ENCODE results near the gene RMI2.

The RMI2 gene

GRCh38 chr16:11384956-11385586, 39.8 kb downstream of the RMI2 start:
- no peak for DNase-seq (ENCODE audit: low spot score)

GRCh38 chr16:11386054-11386680, 40.9 kb downstream of the RMI2 start:
- no peak for DNase-seq (ENCODE audit: low spot score)

GRCh38 chr16:11386791-11387546, 41.7 kb downstream of the RMI2 start:
- no peak for DNase-seq (ENCODE audit: low spot score)

GRCh38 chr16:11389083-11389482, 43.8 kb downstream of the RMI2 start:
- DNase-seq (ENCODE audit: low spot score): no peak

- DNase-seq (ENCODE audit: low spot score): no peak
Measured at GRCh38 chr16:11389631-11390565, 44.6 kb downstream of the RMI2 start.

GRCh38 chr16:11390573-11391495, 45.6 kb downstream of the RMI2 start:
- no peak for DNase-seq (ENCODE audit: low spot score)

GRCh38 chr16:11391576-11391975, 46.3 kb downstream of the RMI2 start:
- no peak for DNase-seq (ENCODE audit: low spot score)

GRCh38 chr16:11392041-11392581, 46.9 kb downstream of the RMI2 start:
- DNase-seq (ENCODE audit: low spot score): no peak

- no peak for DNase-seq (ENCODE audit: low spot score)
Measured at GRCh38 chr16:11393366-11393765, 48.1 kb downstream of the RMI2 start.

GRCh38 chr16:11393861-11394592, 48.8 kb downstream of the RMI2 start:
- no peak for DNase-seq (ENCODE audit: low spot score)

GRCh38 chr16:11394593-11394960, 49.3 kb downstream of the RMI2 start:
- no peak for DNase-seq (ENCODE audit: low spot score)

- DNase-seq (ENCODE audit: low spot score): no peak
Measured at GRCh38 chr16:11395008-11395948, 50.0 kb downstream of the RMI2 start.

- no peak for DNase-seq (ENCODE audit: low spot score)
Measured at GRCh38 chr16:11395949-11396240, 50.6 kb downstream of the RMI2 start.

- DNase-seq (ENCODE audit: low spot score): peak; percentile 71
Measured at GRCh38 chr16:11396241-11397048, 51.2 kb downstream of the RMI2 start.

GRCh38 chr16:11398136-11398535, 52.9 kb downstream of the RMI2 start:
- no peak for DNase-seq (ENCODE audit: low spot score)

GRCh38 chr16:11398851-11399250, 53.6 kb downstream of the RMI2 start:
- DNase-seq (ENCODE audit: low spot score): no peak

- DNase-seq (ENCODE audit: low spot score): no peak
Measured at GRCh38 chr16:11399261-11399831, 54.1 kb downstream of the RMI2 start.

- DNase-seq (ENCODE audit: low spot score): no peak
Measured at GRCh38 chr16:11400076-11400475, 54.8 kb downstream of the RMI2 start.
